ENCODE results near the gene NPC1.

DNA sequence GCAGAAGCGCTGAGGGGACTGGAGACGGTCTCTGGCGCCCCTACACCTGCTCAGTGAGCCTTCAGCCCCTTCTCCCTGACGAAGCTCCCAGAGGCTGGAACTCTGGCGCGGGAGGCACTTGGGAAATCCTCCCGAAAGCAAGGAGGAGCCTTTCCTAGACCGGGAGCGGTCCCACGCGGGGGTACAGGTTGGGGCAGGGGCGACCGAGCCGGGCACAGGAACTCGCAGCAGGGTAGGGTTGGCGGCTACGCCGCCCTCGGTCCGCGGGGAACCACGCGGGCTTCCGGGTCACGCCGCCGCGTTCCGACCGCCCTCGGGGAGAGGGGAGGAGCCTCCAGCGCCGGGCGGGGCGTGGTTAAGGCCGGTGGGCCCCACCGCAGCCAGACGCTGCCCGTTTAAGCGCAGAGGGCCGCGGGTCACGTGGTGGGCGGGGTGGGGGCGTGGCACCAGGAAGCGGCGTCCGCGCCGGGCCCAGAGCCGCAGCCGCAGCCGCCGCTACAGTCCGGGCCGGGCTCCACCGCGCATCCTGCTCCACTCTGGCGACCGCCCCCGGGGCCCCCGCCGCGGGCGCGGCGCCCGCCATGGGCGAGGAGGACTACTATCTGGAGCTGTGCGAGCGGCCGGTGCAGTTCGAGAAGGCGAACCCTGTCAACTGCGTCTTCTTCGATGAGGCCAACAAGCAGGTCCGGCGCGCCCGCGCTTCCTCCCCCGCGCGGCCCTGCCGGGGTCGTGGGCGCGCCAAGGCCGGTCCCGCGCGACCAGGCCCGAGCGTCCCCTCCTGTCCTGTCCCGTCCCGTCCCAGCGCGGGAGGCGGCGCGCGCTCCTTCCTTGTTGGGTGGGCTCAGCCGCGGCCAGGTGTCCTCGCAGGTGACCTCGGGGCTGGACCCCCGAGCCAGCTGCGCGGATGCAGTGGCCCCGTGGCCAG is 83.0 kb downstream of the NPC1 start, which contains the start of gene RMC1:
- peak; percentile 59 for TF ChIP-seq POLR2A (IDR thresholded peaks at IDR 0.05)
- TF ChIP-seq, protein P1, sequence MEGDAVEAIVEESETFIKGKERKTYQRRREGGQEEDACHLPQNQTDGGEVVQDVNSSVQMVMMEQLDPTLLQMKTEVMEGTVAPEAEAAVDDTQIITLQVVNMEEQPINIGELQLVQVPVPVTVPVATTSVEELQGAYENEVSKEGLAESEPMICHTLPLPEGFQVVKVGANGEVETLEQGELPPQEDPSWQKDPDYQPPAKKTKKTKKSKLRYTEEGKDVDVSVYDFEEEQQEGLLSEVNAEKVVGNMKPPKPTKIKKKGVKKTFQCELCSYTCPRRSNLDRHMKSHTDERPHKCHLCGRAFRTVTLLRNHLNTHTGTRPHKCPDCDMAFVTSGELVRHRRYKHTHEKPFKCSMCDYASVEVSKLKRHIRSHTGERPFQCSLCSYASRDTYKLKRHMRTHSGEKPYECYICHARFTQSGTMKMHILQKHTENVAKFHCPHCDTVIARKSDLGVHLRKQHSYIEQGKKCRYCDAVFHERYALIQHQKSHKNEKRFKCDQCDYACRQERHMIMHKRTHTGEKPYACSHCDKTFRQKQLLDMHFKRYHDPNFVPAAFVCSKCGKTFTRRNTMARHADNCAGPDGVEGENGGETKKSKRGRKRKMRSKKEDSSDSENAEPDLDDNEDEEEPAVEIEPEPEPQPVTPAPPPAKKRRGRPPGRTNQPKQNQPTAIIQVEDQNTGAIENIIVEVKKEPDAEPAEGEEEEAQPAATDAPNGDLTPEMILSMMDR (IDR thresholded peaks at IDR 0.05), result peak in 2 of 3 donors; percentile 26 to 36

All from ovary (tissue), 3 donors.